HFFc6 (cell line): ENCODE data around the gene PAPPA2. TPM values are rescaled to one million over a fixed set of nuclear protein-coding genes. Genes with fewer than 3 reads are reported as not detected.

Experiments used
- DNase-seq: peaks from one replicate; pipeline ENCODE4 v3.0.0-alpha.2; 2018
- H3K27ac Mint-ChIP-seq: 2 replicates; pipeline ENCODE4 v1.8.0; 2020; ENCODE audit warnings: mild to moderate bottlenecking, mixed read lengths
- H3K27me3 Mint-ChIP-seq: 2 replicates; pipeline ENCODE4 v1.8.0; 2021; ENCODE audit warnings: mild to moderate bottlenecking, moderate library complexity, mixed read lengths; ENCODE audit not compliant: insufficient read depth
- H3K36me3 Mint-ChIP-seq: 2 replicates; pipeline ENCODE4 v1.8.0; 2021; ENCODE audit warnings: low read depth, mixed read lengths
- H3K4me1 Mint-ChIP-seq: 2 replicates; pipeline ENCODE4 v1.8.0; 2020; ENCODE audit warnings: low read depth, mixed read lengths
- H3K4me3 Mint-ChIP-seq: 2 replicates; pipeline ENCODE4 v1.8.0; 2020; ENCODE audit warnings: mild to moderate bottlenecking, moderate library complexity, mixed read lengths
- H3K9me3 Mint-ChIP-seq: 2 replicates; pipeline ENCODE4 v1.8.0; 2020; ENCODE audit warnings: mild to moderate bottlenecking, mixed read lengths
- CTCF ChIP-seq: fragments of 200-600 bp; sonication (generic); IDR thresholded peaks from 2 replicates; pipeline ENCODE4 v1.5.0; 2021; ENCODE audit warnings: antibody characterized with exemption, mild to moderate bottlenecking
- total RNA-seq, 6 experiments: library from RNA; stranded (reverse); fragmentation: NEBNext Ultra II Directional; extraction: Animal tissue kit (Norgen Biotek cat#: 25700); gene quantifications; 2 replicates in 1 of 6; 3 replicates in 5 of 6; pipeline ENCODE4 v1.2.3, GENCODE V29; 2021

PAPPA2 gene
- total RNA-seq, 6 experiments from 2014 or later, result 0.16 to 1.1 (median 0.42) TPM

- no peaks in the 10 kb centered on the region; the same call in none of the 2 replicates for H3K27me3 Mint-ChIP-seq
- peaks cover 4% of the 10 kb centered on the region; the same call in 1 of the 2 replicates for H3K36me3 Mint-ChIP-seq
- H3K9me3 Mint-ChIP-seq, result peaks cover 65% of the 10 kb centered on the region
- H3K4me3 Mint-ChIP-seq, result no peak overlapping the region
- DNase-seq, result no peak
- H3K27ac Mint-ChIP-seq, result no peak overlapping the region
- no peaks in the 10 kb centered on the region for H3K4me1 Mint-ChIP-seq
- no peak for TF ChIP-seq CTCF
These were observed 303.8 kb downstream of the PAPPA2 start for GRCh38 chr1:176766779-176767178.

GRCh38 chr1:176767714-176768136 lies 304.8 kb downstream of the PAPPA2 start:
- Mint-ChIP-seq H3K36me3 (peaks cover 4% of the 10 kb centered on the region; the same call in 1 of the 2 replicates), H3K9me3 (peaks cover 59% of the 10 kb centered on the region), H3K4me1 (no peaks in the 10 kb centered on the region), H3K4me3 (no peak overlapping the region), H3K27ac (no peak overlapping the region), H3K27me3 (no peaks in the 10 kb centered on the region; the same call in 1 of the 2 replicates)
- TF ChIP-seq CTCF, result no peak
- no peak for DNase-seq

DNA sequence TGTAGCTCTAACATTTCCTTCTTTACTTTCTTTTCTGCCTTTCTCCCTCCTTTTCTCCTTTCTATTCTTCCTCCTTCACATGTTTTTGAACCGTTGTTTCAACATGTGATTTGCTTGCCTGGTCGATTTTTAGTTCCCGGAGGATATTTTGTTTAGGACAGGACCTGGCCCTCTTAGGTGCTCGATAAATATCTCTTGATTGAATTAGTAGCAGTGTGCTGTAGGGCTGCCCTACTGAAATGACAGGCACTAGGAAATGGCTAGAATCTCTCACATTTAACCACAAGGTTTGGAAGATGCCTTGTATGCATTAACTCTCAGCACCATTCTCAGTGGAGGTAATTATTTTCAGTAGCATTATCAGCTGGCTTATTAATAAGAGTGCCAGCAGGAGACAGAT lies 305.6 kb downstream of the PAPPA2 start:
- Mint-ChIP-seq H3K36me3 (peaks cover 4% of the 10 kb centered on the region; the same call in 1 of the 2 replicates), H3K9me3 (peaks cover 57% of the 10 kb centered on the region), H3K4me3 (no peak overlapping the region), H3K4me1 (no peaks in the 10 kb centered on the region), H3K27ac (no peak overlapping the region), H3K27me3 (no peaks in the 10 kb centered on the region; the same call in 1 of the 2 replicates)
- TF ChIP-seq CTCF, result no peak
- no peak for DNase-seq

- Mint-ChIP-seq H3K9me3 (peaks cover 57% of the 10 kb centered on the region), H3K36me3 (peaks cover 4% of the 10 kb centered on the region; the same call in 1 of the 2 replicates), H3K27ac (no peak overlapping the region), H3K27me3 (no peaks in the 10 kb centered on the region), H3K4me1 (no peaks in the 10 kb centered on the region), H3K4me3 (no peak overlapping the region)
- no peak for TF ChIP-seq CTCF
- no peak for DNase-seq
These were observed 307.1 kb downstream of the PAPPA2 start for GRCh38 chr1:176770066-176770465.

- no peaks in the 10 kb centered on the region for H3K36me3 Mint-ChIP-seq
These were observed 310.1 kb downstream of the PAPPA2 start for GRCh38 chr1:176773038-176773437.

More at GRCh38 chr1:176773038-176773437, 310.1 kb downstream of the PAPPA2 start:
- H3K4me3 Mint-ChIP-seq, result no peak overlapping the region
- H3K4me1 Mint-ChIP-seq, result no peaks in the 10 kb centered on the region
- no peak for DNase-seq
- H3K27me3 Mint-ChIP-seq, result no peaks in the 10 kb centered on the region
- no peak for TF ChIP-seq CTCF
- H3K27ac Mint-ChIP-seq, result no peak overlapping the region
- H3K9me3 Mint-ChIP-seq, result peaks cover 41% of the 10 kb centered on the region
